Ammon's horn (tissue), 1 donor: ENCODE results near the gene SPATC1L.
"Not testable (repeated sequence)": the region's sequence is repeated elsewhere in the genome, so short reads cannot be mapped to it uniquely, and the experiment has no call there.

Experiments
- DNase-seq: peaks from one replicate; pipeline ENCODE4 v3.0.0-alpha.2; 2016; ENCODE audit warnings: low spot score

SPATC1L gene

GRCh38 chr21:46150491-46151121, 33.7 kb downstream of the SPATC1L start:
- DNase-seq, result peak; percentile 28

DNA sequence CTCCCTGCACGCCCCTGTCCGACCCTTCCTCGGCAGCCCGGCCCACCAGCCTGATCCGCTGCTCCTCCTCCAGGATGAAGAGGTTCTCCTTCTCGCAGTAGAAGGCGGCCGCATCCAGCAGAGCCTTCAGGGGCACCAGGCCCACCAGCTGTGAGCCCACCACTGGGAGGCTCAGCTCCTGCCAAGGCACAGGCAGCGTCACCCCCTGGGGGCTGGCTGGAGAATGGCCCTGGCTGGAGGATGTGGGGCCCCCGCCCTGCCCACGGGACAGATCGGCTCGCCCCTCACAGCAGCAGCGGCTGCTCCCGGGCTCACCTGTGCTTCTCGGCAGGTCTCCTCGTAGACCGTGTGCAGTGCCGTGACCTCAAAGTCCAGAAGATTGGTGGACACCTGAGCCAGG, 34.2 kb downstream of the SPATC1L start:
- DNase-seq, result no peak

- DNase-seq, result no peak
Observed at GRCh38 chr21:46149205-46149901, 34.9 kb downstream of the SPATC1L start.

GRCh38 chr21:46148106-46148505, 36.2 kb downstream of the SPATC1L start:
- no peak for DNase-seq

DNA sequence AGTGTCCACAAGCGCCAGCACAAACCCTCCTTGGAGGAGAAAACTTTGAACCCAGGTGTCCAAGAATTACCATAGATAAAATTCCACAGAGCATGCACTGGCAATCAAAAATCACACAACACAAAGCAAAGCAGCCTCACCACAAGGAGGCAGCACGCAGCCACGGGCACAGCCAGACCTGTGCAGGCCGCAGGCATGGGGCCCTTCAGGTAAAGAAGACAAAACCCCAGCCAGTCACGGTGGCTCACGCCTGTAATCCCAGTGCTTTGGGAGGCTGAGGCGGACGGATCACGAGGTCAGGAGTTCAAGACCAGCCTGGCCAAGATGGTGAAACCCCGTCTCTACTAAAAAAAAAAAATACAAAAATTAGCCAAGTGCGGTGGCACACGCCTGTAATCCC, 36.8 kb downstream of the SPATC1L start:
- not testable (repeated sequence) for DNase-seq

- no peak for DNase-seq
Observed at GRCh38 chr21:46146856-46147255, 37.4 kb downstream of the SPATC1L start.

- DNase-seq, result no peak
Observed at GRCh38 chr21:46145840-46146691, 38.2 kb downstream of the SPATC1L start.

- DNase-seq, result no peak
Observed at GRCh38 chr21:46145159-46145839, 39.0 kb downstream of the SPATC1L start.

- peak; percentile 63 for DNase-seq
Observed at GRCh38 chr21:46144464-46145070, 39.7 kb downstream of the SPATC1L start.

- no peak for DNase-seq
Observed at GRCh38 chr21:46142582-46143473, 41.4 kb downstream of the SPATC1L start.

DNA sequence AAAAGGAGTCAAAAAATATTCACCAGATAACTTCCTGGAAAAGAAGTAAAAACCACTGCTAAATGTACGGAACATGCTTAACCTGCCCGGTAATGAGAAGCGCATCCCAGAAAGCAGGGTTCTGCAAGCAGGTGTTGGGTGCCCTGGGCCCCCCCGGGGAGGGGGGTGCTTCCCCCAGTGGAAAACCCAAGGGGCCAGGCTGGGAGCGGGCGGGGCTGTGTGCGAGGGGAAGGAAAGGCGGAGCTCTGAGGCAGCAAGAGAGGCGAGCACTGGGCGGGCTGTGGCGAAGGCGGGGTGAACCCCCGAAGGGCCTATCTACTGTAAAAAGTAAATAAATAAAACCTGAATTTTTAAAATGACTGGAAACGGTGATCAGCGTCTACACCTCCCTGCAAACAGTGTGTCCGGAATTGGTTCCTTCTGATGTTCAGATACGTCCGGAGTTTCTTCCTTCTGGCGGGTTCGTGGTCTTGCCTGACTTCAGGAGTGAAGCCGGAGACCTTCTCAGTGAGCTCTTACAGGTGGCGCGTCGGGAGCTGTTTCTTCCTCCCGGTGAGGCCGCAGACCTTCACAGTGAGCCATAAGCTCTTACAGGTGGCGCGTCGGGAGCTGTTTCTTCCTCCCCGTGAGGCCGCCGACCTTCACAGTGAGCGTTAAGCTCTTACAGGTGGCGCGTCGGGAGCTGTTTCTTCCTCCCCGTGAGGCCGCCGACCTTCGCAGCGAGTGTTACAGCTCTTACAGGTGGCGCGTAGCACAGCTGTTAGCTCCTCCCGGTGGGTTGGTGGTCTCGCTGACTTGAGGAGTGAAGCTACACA, 42.3 kb downstream of the SPATC1L start:
- no peak for DNase-seq

GRCh38 chr21:46140352-46141003, 43.8 kb downstream of the SPATC1L start:
- not testable (repeated sequence) for DNase-seq

GRCh38 chr21:46139686-46140085, 44.6 kb downstream of the SPATC1L start:
- no peak for DNase-seq

DNA sequence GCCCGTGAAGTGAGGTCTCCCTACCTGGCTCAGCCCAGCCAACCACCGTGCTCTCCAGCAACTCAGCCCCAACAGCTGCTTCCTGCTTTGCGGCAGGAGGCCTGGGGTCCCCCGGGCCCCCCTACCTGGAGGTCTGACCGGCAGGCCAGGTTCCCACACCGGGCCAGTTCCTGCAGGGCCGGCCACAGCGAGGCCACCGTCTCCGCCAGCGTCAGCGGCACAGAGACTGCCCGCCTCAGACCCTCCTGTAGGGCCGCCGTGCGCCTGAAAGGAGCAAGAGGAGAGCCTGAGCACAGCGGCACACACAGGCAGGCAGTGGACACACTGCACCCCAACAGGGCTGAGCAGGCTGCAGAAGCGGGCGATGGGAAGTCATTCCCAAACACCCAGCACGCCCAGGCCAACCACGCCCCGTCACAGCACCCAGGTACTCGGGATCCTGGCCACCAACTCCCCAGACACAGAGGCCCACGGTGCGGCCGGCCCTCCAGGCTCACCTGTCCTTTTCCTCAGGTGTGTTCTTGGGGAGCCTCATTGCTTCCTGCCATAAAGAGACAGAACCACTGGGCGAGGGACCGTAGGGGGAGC, 45.8 kb downstream of the SPATC1L start:
- no peak for DNase-seq

GRCh38 chr21:46137908-46138307, 46.4 kb downstream of the SPATC1L start:
- no peak for DNase-seq

DNA sequence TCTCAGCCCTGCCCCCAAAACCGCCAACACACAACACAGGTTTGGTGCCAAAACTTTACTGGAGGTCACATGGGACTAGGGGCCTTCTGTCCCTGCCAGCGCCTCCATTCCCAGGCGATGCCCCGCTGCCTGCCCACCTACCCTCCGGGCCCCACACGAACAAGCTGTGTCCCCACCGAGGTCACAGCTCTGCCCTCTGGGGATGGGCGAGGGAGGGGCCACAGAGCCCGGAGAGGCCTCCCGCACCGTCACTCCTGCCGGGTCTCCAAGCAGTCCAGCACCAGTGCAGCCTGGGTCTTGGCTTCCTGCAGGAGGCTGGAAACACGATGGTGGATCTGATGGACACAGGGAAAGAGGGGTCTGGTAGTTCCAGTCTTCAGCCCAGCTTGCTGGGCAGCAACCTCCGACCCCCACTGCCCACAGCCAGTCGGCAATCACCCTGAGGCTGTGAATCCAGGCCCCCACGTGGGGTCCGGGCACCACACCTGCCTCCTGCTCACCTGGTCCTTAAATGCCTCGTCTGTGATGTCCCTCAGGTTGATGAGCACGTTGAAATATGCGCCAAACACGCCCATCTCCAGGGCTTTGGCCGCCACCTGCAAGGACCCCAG, 47.4 kb downstream of the SPATC1L start:
- no peak for DNase-seq

GRCh38 chr21:46135782-46136395, 48.4 kb downstream of the SPATC1L start:
- no peak for DNase-seq
